Smooth muscle cell of the brain vasculature (primary cell): Measurements from ENCODE around the gene SLC10A3.

Source experiments
- DNase-seq: peaks from one replicate; pipeline ENCODE4 v3.0.0-alpha.2; 2012; ENCODE audit warnings: low read depth, low spot score

SLC10A3 gene

DNA sequence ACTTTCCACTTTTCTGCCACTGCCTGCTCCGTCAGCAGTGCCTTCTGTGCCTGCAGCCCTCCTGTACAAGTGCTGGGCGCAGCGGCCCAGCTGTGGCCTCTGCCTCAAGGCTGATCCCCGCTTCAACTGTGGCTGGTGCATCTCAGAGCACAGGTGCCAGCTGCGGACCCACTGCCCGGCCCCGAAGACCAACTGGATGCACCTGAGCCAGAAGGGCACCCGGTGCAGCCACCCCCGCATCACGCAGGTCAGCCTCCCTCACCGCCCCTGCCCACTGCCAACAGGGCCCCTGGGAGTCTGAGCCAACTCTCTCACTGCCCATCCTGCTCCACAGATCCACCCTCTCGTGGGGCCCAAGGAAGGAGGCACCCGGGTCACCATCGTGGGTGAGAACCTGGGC is 24.8 kb downstream of the SLC10A3 start:
- DNase-seq, result no peak

DNA sequence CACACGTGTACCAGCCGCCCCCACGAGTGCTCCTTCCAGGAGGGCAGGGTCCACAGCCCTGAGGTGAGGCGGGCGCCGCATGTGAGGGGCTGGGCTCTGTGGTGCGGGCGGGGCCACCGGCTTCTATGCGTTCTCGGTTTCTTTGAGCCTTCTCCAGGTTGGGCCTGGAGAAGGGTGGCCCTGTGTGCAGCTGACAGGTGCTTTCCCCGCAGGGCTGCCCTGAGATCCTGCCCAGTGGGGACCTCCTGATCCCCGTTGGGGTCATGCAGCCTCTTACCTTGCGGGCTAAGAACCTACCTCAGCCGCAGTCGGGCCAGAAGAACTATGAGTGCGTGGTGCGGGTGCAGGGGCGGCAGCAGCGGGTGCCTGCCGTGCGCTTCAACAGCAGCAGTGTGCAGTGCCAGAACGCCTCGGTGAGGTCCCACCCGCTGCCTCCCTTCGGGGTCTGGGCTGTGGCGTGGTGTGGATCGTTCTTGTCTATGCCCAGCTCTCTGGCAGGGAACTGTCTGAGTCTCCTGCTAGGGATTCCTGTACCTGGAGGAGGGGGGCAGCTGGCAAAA is 25.5 kb downstream of the SLC10A3 start:
- no peak for DNase-seq

DNA sequence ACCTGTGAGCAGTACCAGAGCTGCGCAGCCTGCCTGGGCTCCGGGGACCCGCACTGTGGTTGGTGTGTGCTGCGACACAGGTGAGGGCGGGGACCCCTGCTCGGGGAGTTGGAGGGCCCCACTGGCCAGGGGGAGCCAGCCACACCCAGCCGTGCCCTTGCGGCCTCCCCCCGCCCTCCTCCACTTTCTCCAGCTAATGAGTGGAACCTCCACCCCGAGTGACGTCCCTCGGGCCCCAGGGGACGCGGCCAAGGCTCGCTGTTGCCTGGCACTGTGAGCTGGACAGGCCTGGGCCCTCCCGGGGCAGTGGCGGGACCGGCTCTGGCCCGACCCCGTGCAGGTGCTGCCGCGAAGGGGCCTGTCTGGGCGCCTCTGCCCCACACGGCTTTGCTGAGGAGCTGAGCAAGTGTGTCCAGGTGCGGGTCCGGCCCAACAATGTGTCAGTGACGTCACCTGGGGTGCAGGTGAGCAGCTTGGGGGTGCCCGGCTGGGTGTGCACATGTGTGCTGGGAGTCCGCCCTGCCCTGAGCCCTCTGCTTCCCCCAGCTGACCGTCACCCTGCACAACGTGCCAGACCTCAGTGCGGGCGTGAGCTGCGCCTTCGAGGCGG is 26.7 kb downstream of the SLC10A3 start:
- DNase-seq, result no peak

DNA sequence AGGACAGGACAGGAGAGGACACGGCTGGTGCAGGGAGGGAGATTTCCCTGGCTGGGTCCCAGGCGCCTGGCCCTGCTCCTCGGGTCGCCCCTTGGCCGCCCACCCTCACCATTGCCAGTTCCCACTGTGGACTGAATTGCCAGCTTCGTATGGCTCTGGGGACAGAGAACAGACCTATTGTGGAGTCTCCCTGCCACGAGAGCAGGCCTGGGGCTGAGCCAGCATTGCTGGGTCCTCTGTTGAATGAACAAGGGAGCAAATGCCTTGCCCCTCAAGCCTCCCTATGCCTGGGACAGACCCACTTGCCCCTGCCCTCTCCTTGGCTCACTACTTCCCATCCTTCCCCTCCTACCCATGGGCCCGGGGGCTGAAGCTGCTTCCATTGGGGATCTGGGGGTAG is 28.0 kb downstream of the SLC10A3 start:
- DNase-seq, result no peak

DNA sequence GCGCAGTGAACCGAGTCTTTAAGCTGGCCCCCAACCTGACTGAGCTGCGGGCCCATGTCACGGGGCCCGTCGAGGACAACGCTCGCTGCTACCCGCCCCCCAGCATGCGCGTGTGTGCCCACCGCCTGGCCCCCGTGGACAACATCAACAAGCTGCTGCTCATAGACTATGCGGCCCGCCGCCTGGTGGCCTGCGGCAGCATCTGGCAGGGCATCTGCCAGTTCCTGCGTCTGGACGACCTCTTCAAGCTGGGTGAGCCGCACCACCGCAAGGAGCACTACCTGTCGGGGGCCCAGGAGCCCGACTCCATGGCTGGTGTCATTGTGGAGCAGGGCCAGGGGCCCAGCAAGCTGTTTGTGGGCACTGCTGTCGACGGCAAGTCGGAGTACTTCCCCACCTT is 30.1 kb downstream of the SLC10A3 start:
- DNase-seq, result no peak

DNA sequence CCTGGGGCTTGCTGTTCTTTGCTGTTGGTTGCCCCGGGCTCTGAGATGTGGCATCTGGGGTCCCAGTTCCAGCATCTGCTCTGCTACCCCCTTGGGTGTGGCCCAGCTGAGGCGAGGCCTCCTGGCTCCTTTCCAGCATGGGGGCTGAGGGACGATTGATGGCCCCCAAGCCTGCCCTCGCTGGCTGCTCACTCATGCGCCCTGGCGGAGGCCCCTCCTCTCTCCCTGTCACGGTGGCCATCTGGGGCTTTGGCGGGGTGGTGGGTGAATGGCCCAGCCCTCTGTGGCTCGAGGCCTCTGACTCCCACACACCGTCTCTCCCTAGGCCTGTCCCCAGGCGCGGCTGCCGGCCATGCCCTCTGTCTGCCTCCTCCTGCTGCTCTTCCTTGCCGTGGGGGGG is 30.6 kb downstream of the SLC10A3 start:
- no peak for DNase-seq

DNA sequence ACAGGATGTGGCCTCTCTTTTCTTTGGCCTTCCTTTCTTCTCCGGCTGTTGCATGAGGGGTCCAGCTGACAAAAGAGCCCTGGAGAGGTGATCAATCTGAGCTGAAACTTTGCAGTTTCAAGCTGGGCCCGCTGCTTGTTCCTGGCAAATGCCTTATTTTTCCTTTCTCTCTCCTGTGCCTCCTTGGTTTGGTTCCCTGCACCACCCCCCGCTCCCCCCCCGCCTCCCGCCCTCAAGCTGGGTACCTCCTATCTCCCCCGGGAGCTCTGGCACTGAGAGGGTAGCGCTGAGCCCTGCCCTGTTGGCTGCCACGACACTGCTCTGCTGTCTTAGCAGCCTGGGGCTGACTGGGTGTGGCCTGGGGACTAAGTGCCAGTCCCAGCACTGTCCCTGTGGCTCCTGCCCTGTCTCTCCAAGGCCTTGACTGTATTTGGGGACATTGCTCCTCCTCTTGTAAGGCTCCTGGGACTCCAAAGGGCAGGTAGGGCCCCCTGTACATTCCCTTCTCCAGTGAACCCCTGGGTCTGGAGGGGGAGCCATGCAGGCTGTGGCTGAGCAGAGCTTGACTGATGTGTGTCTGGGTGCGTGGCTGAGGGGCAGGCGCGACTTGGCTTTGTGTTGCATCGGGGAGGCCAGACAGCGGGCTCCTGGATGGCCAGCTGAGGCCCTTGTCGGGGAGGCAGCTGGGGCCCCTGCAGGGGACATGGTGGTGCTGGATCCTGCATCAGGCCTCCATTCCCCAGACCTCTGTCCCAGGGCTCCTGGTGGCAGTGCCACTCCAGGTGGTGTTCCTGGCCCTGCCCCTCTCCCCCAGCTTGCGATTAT is 31.3 kb downstream of the SLC10A3 start:
- no peak for DNase-seq

DNA sequence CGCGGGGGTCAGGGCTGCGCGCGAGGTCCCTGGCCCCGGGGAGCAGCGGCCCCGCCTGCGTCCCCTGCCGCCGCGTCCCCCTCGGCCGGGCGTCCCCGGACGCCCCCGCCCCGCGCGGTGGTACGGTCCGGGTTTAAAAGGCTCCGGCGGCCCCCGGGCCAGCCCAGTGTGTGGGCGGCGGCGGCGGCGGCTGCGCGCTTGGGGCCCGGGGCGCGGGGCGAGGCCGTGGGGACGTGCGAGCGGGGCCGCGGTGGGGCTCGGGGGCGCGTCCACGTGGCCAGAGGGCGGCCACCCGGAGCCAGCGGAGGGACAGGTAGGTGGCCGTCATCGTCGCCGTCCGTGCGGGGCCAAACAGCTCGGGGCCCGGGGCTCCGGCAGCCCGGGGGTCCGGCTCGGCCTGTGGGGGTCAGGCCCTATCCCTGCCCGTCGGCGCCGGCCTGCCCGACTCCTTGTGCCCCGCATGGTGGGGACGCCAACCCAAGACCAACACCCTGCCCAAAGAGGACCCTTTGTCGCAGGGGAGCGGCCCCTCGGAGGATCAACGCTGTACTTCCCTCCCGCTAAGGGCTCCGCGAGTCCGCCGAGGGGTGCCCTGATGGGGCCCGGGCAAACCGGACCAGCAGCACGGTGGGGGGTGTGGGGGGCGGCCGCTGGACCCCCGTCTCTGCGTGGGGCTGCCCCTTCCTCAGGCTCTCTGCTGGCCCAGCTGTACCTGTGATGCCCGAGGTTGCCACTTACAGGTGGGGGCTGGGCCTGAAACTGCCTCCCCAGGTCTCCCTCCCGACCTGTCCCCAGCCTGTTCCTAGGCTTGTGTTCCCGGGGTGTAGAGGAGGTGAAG is 32.1 kb downstream of the SLC10A3 start, which contains the start of gene PLXNA3:
TSS of gene PLXNA3 (plus strand) at position 166 of the 838 bp plus-strand sequence. CDS start 1,903 bp downstream, outside the sequence.
- no peak for DNase-seq

DNA sequence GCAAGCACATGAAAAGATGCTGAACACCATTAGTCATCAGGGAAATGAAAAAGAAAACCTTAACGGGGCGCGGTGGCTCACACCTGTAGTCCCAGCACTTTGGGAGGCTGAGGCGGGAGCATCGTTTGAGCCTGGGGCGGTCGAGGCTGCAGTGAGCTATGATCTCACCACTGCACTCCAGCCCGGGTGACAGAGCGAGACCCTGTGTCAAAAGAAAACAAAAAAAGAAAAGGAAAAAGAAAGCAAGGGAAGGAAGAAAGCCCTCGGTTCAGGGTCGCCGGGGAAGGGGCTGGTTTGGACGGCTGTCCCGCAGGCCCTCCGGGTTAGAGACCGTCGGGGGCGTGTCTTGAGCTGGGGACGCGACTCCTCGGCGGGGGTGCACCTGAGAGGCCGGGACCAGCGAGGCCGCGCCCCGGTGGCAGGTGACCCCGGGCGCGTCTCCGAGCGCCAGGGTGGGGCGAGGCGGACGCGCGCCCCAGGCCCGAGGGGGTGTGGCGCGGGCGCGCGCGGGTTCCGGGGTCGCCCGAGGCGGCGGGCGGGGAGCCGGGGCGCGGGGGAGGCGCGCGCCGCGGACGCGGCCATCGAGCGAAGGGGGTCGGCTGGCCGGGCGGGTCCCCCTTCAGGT is 32.8 kb downstream of the SLC10A3 start:
- DNase-seq, result no peak

DNA sequence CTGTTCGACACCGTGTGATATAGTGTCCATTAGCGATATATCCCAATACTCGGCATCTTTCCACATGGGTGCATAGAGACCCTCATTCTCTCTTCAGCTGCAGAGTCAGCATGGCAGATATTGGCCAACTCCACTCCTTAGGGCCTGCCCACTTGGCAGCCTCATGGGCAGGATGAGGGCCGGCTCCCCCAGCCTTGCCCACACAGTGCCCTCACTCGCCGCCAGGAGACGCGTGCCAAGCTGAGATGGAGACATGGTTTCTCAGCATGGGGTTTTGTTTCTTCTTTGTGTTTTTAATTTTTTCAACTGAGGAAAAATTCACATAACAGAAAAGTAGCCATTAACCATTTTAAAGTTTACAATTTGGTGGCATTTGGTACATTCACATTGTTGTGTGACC is 37.6 kb downstream of the SLC10A3 start:
- no peak for DNase-seq

DNA sequence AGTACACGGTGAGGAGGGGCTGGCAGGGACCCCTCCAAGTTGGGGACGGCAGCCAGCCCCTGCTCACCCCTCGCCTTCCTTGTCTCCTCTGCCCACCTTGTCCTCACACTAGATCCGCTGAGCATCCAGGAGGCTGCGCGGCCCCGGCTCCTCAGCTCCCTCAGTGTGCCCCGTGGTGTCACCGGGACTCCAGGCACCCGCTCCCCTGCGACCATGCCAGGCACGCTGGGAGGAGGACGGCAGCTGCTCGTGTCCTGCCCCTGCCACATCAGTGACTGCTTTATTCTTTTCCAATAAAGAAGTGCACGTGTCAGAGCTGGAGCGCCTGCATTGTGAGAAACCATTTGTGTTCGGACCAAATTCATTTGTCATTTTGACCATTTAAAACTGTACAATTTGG is 40.1 kb downstream of the SLC10A3 start:
- no peak for DNase-seq

DNA sequence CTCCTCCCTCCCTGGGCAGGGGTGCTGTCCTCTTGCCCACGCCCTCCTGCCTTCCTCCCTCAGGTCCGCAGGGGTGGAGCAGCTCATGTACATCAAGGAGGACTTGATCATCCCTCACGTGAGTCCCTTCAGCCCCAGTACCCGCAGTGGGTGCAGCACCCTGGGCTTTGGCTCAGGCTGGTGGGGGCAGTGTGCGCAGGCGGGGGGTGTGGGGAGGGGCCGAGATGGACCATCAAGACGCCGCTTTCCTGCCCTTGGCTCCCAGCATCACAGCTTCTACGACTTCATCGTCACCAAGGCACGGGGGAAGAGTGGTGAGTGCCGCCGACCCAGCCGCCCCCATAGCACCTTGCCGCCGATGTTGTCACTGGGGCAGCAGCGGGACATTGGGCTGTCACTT is 40.8 kb downstream of the SLC10A3 start:
- DNase-seq, result no peak

DNA sequence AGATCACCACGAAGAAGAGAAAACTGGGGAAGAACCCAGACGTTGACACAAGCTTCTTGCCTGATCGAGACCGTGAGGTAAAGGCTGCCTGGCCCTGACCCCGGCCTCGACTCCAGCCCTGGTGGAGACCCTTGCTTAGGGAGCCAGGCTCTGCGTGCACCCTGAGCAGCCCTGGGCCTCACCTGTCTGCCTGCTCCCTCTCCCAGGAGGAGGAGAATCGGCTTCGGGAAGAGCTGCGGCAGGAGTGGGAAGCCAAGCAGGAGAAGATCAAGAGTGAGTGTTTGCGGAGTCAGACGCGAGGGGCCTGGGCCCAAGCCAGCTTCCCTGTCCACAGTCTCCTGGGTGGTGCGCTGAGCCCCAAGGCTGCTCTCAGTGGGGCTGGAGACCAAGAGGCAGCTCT is 41.9 kb downstream of the SLC10A3 start:
- DNase-seq, result no peak

DNA sequence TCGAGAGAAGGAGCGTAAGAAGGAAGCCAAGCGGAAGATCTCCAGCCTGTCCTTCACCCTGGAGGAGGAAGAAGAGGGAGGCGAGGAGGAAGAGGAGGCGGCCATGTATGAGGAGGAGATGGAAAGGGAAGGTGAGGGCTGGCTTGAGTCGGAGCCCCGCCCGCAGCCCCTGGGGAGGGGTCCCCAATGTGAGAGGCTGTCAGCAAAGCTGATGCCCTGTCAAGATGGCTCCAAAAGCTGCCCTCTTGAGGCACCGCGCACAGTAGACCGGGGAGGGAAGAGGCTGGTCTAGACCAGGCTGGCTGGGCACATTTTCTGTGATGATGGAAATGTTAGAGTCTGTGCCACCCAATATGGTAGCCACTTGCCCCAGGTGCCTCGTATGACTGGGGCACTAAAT is 44.0 kb downstream of the SLC10A3 start:
- no peak for DNase-seq

DNA sequence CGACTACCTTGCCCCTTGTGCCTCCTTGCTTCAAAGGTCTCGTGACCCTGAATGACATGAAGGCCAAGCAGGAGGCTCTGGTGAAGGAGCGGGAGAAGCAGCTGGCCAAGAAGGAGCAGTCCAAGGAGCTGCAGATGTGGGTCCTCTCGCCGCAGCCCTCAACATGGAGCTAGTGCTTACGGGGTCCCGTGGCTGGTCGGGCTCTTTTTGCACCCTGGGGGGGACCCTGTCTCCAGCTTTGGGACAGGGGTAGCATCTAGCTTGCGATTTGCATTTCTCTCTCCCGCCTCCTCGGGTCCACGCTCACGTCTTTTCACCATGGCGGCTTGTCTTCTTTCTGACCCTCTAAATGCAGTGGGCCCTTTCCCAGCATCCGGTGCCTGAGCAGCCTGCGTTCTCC is 44.7 kb downstream of the SLC10A3 start:
- no peak for DNase-seq

DNA sequence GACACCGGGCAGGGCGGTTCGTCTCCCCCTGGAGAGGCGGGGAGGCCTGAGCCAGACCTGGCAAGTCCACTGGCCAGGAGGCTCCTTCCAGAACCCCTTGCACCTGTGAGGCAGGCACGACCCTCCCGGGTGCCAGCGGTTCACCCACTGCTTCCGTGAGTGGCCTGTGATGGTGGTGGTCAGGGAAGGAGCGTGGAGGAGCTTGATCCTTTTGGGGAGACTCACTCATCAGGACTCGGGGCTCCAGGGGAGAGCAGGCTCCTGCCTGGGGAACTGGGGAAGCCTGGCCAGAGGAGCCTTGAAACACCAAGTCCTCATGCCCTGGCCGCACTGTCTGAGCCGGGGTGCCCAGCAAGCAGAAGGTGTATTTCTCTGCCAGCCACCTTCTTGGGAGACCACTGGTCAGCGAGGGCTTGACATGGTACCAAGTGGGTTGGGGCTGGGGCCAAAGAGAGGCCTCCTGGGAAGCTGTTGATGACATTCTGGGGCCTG is 45.6 kb downstream of the SLC10A3 start:
- no peak for DNase-seq

DNA sequence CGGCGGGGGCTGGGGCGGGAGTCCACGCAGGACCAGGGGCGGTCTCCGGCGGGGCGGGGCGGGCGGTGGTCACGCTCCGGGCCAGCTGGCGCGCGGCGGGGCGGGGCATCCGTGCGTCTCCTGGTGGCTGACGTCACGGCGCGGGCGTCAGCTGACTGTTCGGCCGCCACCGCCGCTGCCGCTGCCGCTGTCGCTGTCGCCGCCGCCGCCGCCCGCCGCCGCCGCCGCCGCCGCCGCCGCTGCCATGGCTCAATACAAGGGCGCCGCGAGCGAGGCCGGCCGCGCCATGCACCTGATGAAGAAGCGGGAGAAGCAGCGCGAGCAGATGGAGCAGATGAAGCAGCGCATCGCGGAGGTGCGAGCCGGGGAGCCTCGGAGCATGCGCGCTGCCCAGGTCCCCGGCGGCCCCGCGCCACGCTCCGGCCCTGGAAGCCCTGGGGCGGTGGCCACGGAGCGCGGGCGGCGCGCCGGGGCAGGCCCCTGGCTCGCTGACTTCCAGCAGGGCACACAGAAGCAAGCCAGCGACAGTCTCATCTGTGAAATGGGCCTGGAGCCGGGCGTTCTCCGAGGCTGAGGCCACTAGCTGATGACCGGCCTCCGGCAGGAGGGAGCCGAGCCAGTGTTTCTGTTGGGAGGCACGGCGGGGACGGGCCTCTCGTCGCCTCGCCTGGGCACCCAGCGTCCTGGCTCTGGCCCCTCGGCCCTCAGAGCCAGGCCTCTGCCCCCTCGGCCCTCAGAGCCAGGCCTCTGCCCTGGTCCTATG is 46.3 kb downstream of the SLC10A3 start, which contains the start of gene FAM50A:
TSS of gene FAM50A (plus strand) at position 150 of the 763 bp plus-strand sequence. CDS start at position 245, 95 bp downstream.
- no peak for DNase-seq

DNA sequence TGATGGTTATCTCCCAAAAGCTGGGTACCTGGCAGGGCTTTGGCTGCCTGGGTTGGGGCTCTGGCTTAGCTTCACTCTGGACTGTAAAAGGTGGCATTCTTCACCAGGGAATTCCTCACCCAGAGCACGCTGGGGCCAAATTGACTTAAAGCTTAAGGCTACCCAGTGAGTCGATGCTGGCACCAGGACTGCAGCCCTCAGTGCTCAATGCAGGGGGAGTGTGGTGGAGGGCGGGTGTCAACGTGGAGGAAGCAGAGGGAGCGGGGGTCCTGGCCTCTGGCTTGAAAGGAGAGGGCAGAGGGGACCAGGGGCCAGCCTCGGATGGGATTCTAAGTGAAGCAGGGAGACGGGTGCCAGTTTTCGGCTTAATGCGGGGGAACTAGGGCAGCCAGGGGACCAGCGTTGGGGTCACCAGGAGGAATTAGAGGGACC is 46.9 kb downstream of the SLC10A3 start:
- no peak for DNase-seq

DNA sequence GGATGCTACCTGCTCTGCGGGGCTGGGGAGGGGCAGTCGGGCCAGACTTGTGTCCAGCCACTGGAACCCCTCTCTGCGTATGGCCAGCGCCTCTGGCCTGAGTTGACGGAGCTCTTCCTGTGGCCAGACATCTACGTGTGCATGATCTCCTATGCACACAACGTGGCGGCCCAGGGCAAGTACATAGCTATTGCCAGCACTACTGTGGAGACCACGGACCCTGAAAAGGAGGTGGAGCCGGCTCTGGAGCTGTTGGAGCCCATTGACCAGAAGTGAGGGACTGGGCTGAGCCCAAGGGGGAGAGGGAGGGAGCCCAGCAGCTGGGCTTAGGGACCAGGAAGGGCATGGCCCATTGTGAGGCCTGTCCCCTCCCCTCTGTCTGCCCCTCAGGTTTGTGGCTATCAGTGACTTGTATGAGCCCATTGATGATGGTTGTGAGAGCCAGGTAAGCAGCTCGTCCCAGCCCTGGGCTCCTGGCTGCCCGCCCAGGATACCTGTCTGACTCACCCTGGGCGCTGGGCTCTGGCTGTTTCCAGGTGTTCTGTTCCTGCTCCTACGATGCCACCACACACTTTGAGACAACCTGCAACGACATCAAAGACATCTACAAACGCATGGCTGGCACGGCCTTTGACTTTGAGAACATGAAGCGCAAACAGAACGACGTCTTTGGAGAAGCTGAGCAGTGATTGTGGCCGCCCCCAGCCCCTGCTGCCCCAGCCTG is 48.3 kb downstream of the SLC10A3 start:
- DNase-seq, result no peak

DNA sequence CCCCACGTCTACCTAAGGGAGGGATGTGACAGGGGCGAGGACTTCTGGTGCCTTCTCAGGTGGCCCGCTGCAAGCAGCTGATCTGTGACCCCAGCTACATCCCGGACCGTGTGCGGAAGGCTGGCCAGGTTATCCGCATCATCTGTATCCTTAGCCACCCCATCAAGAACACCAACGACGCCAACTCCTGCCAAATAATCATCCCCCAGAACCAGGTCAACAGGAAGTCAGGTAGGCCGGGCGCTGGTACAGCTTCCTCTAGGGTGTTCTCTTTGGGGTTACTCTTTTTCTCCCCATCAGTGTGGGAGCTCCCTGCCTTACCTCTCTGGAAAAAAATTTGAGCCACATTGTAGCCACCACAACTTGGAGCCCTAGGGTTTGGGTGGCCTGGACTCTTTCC is 48.9 kb downstream of the SLC10A3 start:
- no peak for DNase-seq
